ENCODE measurements around the gene RACK1.
A peak's percentile ranks its signal among the peaks of the same experiment; 100 is the strongest.
"Not testable (repeated sequence)": the region's sequence is repeated elsewhere in the genome, so short reads cannot be mapped to it uniquely, and the experiment has no call there.

Gene RACK1

GRCh38 chr5:181212080-181212479, 31.6 kb downstream of the RACK1 start:
- no peak for DNase-seq

- no peak for DNase-seq
Observed at GRCh38 chr5:181211208-181211607, 32.5 kb downstream of the RACK1 start.

GRCh38 chr5:181210698-181211097, 33.0 kb downstream of the RACK1 start:
- DNase-seq: not testable (repeated sequence)

GRCh38 chr5:181210148-181210547, 33.6 kb downstream of the RACK1 start:
- DNase-seq: not testable (repeated sequence)

- not testable (repeated sequence) for DNase-seq
Observed at GRCh38 chr5:181209006-181209405, 34.7 kb downstream of the RACK1 start.

GRCh38 chr5:181207960-181208253, 35.8 kb downstream of the RACK1 start:
- no peak for DNase-seq

GRCh38 chr5:181207214-181207959, 36.3 kb downstream of the RACK1 start:
- peak; percentile 86 for DNase-seq

- no peak for DNase-seq
Observed at GRCh38 chr5:181205761-181206649, 37.7 kb downstream of the RACK1 start.

GRCh38 chr5:181204826-181205760, 38.6 kb downstream of the RACK1 start, which contains the start of gene TRIM7:
Gene TRIM7 (minus strand): TSS chr5:181205196. CDS start chr5:181205110, 86 bp downstream.
- no peak for DNase-seq

- DNase-seq: no peak
Observed at GRCh38 chr5:181204113-181204825, 39.4 kb downstream of the RACK1 start.

GRCh38 chr5:181203777-181204112, 40.0 kb downstream of the RACK1 start:
- DNase-seq: no peak

- no peak for DNase-seq
Observed at GRCh38 chr5:181203093-181203711, 40.5 kb downstream of the RACK1 start.

- no peak for DNase-seq
Observed at GRCh38 chr5:181200816-181201215, 42.9 kb downstream of the RACK1 start.

GRCh38 chr5:181199881-181200638, 43.6 kb downstream of the RACK1 start:
- DNase-seq: no peak

GRCh38 chr5:181198905-181199519, 44.7 kb downstream of the RACK1 start:
- no peak for DNase-seq

- DNase-seq: no peak
Observed at GRCh38 chr5:181198106-181198685, 45.5 kb downstream of the RACK1 start.

GRCh38 chr5:181197326-181197951, 46.3 kb downstream of the RACK1 start:
- DNase-seq: no peak

- DNase-seq: no peak
Observed at GRCh38 chr5:181195249-181195761, 48.4 kb downstream of the RACK1 start.

GRCh38 chr5:181194489-181195248, 49.0 kb downstream of the RACK1 start:
- DNase-seq: no peak

All from NCI-H226 (cell line).